ENCODE results near the gene KIF18B.
A peak's percentile ranks its signal among the peaks of the same experiment; 100 is the strongest.
"Not testable (repeated sequence)": the region's sequence is repeated elsewhere in the genome, so short reads cannot be mapped to it uniquely, and the experiment has no call there.

The KIF18B gene

GRCh38 chr17:44968225-44969143 lies 20.9 kb upstream of the KIF18B start, which contains the start of gene C1QL1:
TSS of gene C1QL1 (minus strand) at chr17:44968303. CDS start at chr17:44968048, 255 bp downstream.
- DNase-seq: peak; percentile 82 to 93

DNA sequence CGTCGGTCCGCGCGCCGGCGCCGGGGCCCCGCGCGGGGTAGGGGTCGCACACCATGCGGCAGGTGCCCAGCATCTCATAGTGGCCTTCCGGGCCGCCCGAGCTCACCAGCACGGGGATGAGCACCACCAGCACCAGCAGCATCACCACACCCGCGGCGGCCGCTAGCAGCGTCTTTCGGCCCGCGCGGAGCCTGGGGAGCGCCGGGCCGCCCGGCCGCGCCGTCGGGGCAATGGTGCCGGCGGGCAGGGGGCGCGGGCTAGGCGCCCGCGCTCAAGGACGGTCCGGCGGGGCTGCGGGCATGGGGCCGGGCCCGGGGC lies 20.3 kb upstream of the KIF18B start:
- no peak for DNase-seq

DNA sequence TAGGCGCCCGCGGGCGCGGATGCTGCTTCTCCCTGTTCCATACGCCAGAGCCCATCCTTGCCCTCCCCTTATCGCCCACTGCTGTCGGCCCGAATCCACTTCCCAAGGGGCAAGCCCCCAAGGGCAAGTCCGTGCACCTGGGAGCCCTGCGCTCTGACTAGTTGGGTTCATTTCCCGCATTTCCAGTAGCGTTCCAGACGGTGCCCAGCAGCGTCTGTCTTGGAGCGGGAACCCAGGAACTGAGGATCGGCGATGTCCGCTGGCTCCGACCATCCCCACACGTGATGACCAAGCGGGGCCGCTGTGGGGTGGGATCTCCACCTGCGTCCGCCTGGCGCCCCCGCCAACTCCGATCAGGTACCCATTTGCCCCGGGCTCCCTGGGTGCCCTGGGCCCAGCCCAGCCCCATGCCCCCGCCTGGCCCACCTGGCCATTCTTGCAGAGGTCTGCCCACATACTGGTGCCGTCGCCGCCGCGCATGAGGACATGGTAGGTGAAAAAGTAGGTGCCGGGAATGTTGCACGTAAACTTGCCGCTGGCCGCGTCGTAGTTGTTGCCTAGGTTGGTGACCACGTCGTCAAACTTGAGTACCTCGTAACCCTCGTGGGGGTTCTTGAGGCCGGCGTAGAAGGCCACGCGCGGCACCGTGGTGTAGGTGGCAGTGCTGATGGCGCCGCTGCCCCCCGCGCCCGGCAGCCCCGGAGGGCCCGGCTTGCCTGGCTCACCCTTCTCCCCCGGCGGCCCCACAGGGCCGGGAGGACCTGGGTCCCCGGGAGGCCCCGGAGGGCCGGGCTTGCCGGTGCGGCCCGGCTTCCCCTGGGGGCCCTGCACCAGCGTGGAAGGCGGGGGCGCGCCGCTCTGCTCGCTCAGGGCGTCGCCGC lies 19.7 kb upstream of the KIF18B start:
- DNase-seq: no peak

- DNase-seq: no peak
Observed at GRCh38 chr17:44966348-44967025, 18.9 kb upstream of the KIF18B start.

DNA sequence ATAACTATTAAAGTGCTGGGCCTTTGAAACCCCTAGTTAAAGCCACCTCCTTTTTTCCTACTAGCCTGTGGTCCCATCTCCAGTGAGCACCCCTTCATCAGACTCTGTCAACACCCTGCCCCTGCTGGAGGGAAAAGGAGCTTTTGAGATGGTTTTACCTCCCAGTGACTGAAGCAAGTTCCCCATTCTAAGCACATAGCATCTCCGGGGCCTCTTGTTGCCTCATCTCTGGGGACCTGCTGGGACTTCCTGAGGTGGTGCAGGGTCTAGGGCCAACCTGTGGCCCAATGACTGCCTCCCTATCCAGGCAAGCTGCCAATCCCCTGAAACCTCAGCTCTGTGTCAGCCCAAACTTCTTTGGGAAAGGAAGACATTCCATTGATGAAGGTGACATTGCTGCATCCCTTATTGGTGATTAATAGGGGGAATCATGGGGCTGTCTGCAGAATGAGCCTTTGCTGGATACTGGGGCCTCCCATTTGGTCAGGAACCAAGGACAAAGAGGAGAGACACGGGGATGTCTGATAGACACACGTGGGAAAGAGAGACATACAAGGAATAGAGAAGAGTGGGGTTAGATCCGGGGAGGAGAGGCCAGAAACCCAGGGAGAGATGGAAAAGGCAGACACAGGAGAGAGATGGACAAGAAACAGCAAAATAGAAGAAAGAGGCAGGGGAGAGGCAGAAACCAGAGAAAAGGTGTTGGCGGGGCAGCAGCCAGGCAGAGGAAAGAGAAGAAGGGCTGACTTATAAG lies 18.1 kb upstream of the KIF18B start:
- DNase-seq: peak in 1 of 2 donors; percentile 10

DNA sequence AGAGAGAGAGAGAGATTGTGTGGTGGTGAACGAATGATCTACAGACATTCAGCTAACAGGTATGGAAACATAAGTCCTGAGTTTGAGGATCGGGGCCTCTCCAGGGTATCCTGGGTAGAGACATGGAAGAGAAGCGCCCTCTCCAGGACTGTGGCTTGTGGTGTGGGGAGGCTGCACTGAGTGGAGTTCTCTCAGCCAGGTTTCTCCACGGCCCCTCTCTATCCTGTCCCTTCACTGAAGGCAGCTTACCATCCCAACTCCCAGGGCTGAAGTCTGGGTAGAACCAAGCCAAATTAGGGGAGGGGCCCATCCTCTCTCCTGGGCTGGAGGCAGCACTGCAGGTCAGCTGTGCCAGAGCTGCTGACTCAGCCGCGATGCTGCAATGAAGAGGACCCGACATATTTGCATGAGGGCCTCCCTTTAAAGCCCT lies 14.4 kb upstream of the KIF18B start:
- no peak for DNase-seq

- no peak for DNase-seq
Observed at GRCh38 chr17:44960691-44961090, 13.1 kb upstream of the KIF18B start.

DNA sequence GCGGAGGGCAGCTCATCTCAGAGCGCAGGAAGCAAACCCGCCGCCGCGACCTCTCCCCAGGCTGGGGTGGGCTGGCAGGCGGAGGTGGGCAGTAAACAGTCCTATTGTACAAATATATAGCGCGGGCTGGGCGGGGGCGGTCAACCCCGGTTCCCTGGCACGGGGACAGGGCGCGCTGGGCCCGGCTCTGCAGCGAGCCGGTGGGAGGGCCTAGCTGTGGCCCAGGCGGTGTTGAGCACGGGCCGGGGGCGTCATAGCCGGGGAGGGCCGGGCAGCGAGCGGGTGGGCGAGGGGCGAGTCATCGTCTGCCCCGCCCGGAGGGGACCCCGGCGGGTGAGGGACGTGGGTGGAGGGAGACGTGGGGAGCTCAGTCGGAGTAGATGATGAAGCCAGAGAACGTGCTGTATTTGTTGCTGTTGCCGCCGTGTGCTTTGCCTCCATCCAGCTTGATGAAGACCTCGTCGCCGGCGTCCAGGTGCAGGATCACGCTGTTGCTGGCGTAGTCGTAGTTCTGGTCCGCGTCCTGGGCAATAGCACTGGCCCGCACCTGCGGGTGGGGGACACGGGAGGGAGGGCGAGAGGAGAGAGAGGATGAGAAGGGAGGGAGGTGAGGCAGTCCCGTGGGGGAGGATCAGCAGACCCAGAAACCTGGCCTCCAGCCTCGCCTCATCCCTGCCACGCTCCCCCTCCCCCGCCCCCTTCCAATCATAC lies 12.4 kb upstream of the KIF18B start:
- no peak for DNase-seq

GRCh38 chr17:44956998-44957981 lies 9.7 kb upstream of the KIF18B start:
- no peak for DNase-seq

DNA sequence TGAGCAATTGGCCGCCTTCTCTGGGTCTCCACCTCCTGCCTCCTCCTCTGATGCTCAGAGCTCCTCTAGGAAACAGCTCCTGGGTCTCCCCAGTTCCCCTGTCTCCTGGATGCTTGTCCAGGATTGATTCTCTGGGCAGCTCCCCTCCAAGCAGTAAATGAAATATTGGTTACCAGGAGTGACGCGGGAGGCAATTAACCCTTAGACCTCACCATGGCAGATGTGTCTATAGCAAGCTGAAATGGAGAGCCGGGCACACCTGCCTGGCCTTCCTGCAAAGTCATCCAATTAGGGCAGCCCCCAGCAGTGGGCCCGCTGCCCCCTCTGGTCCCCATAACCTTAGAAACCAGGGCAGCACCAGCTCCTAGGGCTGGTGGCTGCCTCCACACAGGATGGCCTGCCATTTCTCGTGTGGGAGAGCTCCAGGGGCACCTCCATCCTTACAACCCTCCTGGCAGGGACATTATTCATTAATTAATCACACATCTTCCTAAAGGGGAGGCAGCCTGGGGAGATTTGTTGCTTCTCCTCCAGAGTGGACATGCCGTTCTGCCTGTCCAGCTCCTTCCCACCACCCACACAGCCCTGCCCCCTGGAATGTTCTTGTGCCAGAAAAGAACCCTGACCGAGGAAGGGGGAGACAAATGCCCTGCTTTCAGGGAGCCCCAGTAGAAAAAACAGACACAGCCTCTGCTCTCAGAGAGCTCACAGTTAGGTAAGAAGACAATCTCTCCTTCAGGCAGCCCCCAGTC lies 8.3 kb upstream of the KIF18B start:
- DNase-seq: no peak

GRCh38 chr17:44952946-44953475 lies 5.4 kb upstream of the KIF18B start:
- no peak for DNase-seq

DNA sequence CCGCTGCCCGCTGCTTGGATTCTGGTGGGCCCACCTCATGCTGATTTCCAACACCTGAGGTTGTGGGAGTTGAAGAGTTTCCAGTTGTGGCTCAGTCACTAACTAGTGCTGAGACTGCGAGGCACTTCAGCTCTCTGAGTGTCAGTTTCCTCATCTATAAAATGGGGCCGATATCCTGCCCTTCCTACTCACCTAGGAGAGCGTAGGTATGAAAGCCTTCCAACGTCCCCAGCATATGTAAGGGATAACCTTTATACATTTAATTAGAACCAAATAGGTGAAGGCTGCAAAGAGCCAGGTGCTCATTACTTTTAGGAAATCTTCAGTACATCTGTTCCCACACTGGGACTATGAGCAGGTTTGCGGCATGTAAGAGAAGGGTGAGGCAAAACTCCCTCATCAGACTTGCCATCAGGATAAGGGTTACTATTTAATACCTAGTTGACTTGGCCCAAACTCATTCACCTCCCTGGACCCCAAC lies 782 bp upstream of the KIF18B start:
- no peak for DNase-seq

DNA sequence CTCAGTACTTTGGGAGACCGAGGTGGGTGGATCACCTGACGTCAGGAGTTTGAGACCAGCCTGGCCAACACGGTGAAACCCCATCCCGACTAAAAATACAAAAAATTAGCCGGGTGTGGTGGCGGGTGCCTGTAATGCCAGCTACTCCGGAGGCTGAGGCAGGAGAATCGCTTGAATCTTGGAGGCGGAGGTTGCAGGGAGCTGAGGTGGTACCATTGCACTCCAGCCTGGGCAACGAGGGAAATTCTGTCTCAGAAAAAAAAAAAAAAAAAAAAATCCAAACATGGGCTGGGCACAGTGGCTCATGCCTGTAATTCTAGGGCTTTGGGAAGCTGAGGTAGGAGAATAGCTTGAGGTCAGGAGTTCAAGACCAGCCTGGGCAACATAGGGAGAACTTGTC lies 1.9 kb downstream of the KIF18B start:
- DNase-seq: not testable (repeated sequence)

DNA sequence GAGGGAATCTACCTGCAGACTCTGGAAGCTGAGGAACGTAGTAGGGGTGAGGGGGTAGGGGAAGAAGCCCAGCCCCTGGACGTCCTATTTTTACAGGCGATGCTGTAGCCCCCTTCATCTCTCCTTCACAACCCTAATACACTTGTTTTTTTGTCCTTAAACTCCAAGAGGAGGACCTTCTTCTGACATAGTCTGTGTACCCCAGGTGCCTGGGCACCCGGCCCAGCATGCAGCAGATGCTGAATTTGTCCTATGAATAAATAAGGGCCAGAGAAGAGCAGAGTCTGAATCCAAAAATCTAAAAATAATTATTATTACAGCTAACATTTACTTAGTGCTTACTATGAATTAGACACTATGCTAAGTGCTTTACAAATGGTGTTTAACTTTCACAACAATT lies 5.1 kb downstream of the KIF18B start:
- no peak for DNase-seq

GRCh38 chr17:44941712-44942331 lies 5.8 kb downstream of the KIF18B start:
- no peak for DNase-seq

- no peak for DNase-seq
Observed at GRCh38 chr17:44940768-44941167, 6.8 kb downstream of the KIF18B start.

- no peak for DNase-seq
Observed at GRCh38 chr17:44940317-44940716, 7.3 kb downstream of the KIF18B start.

DNA sequence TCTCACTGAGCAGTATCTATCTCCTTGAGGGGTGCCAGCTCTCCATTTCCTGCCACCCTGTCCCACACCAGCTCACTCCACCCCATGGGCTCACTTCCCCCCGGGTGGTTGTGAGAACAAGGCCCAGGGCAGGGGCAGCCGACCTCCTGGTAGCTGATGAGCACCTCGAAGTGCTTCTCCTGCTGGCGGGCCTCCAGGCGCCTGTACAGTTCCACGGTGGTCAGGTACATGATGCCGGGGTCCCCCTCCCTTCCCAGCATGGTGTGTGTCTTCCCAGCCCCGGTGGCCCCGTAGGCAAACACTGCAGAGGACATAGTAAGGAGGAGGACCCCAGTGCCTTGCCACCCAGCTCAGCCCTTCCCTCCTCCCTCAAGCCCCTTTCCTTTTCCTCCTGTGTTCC lies 12.5 kb downstream of the KIF18B start:
- DNase-seq: no peak

DNA sequence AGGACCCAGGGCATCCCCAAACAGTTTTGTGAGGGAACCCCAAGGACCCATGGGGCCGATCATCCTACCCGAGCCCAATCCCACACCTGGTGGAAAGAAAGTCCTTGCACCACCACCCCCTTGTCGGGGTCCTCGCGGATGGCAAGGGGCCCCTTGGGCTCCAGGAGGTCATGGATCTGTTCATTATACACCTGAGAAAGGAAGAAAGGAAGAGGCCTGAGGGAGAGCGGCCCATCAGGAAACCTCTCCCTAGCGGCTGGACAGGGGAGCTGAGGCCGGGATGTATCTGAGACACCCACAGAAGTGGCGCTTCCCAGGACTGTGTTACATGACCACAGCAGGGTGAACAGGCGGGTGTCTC lies 12.8 kb downstream of the KIF18B start:
- DNase-seq: no peak
